T-helper 2 cell (primary cell): ENCODE measurements around the gene GPRC5A.
A peak's percentile ranks its signal among the peaks of the same experiment; 100 is the strongest.

Experiments used
- DNase-seq, 5 experiments: peaks; one replicate each; pipeline versions ENCODE4 v3.0.0 to v3.0.0-alpha.2; 2012 to 2022

GPRC5A gene

GRCh38 chr12:12887471-12887870 lies 3.9 kb upstream of the GPRC5A start:
- no peak for DNase-seq

GRCh38 chr12:12889701-12890100 lies 1.7 kb upstream of the GPRC5A start:
- DNase-seq, result no peak

DNA sequence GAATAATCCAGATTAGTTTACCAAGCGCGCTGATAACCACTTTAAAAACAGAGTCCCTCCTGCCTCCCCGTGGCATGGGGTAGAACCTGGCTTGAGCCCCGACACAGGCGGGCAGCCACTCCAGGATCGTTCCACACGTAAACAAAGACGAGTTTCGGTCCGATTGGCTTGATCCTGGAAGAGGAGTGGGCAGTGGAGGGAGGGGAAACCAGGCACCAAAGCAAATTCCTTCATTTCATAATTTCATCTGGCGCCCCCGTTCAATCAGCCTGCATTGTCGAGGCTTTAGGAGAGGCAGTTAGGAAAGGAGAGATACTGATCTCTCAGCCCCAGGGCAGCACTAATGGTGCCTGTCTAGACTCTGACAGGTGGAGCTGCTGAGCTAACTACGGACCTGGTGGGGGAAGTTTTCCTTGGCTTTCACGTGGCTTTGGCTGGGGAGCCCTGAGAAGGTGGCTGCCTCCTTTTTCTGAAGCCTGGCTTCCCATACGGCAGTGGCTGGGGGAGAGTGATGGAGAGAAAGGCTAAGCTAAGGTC lies 751 bp upstream of the GPRC5A start:
- peak in 1 of 5 experiments; percentile 14 for DNase-seq

- DNase-seq, result no peak
Measured at GRCh38 chr12:12891881-12892355, 556 bp downstream of the GPRC5A start.

GRCh38 chr12:12892681-12893141 lies 1.3 kb downstream of the GPRC5A start:
- no peak for DNase-seq

DNA sequence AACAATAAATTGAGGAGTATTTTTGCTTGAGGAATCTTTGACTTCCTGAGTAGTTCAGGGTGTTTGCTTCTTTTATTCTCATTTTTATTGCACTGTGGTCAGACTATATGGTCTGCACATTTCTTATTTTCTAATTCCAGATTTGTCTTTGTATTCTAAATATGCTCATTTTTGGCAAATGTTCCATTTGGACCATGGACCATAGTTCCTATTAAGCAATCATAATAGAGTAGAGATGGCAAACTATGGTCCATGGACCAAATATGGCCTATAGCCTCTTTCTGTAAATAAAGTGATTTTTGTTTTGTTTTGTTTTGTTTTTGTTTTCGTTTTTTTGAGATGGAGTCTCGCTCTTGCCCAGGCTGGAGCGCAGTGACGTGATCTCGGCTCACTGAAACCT lies 2.1 kb downstream of the GPRC5A start:
- no peak for DNase-seq

- DNase-seq, result no peak
Measured at GRCh38 chr12:12896260-12896659, 4.9 kb downstream of the GPRC5A start.

DNA sequence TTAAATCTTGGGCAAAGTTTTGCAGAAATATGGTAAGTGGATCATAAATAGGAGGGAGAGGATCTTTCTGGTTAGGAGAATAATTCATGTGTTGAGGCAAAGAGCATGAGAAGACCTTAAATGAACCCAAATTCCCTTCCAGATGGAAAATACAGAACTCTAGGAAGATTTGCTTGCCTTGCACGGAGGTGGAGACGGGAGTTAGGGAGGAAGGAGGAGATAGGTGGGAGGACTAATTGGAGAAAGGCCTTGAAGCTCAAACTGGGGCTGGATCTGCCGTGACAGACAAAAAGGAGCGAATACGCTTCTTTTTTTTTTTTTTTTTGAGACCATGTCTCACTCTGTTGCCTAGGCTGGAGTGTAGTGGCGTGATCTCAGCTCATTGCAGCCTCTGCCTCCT lies 5.9 kb downstream of the GPRC5A start:
- no peak for DNase-seq

DNA sequence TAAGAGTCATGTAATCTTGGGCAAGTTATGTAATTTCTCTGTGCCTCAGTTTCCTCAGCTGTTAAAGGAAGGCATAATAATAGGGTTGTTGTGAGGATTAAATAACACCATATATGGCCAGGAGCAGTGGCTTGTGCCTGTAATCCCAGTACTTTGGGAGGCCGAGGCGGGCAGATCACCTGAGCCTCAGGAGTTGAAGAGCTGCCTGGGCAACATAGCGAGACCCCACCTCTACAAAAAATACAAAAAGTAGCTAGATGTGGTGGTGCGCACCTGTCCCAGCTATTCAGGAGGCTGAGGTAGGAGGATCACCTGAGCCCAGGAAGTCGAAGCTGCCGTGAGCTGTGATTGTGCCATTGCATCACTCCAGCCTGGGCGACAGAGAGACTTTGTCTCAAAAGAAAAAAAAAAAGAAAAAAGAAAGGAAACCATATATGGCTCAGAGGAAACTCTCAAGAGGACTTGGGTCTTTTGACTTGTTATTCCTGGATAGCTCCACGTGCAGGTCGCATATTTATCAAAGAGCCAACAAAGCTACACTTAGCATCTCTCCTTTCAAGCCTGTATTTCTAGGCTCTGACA lies 6.9 kb downstream of the GPRC5A start:
- DNase-seq, result no peak

GRCh38 chr12:12898911-12899511 lies 7.6 kb downstream of the GPRC5A start:
- no peak for DNase-seq

GRCh38 chr12:12899530-12900380 lies 8.4 kb downstream of the GPRC5A start:
- peak in 2 of 5 experiments; percentile 8 to 61 for DNase-seq

DNA sequence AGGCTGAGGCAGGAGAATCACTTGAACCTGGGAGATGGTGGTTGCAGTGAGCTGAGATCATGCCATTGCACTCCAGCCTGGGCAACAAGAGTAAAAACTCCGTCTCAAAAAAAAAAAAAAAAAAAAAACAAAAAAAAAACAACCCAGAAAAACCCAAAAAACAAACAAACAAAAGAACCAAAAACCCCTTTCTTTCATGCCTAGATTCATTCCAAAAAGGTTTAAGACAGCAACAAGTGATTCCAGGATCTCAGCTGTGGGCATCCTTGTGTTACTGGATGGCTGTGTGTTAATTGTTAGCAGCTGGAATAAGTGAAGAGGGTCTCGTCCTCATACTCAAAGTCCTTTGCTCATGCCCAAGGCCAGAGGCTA lies 9.4 kb downstream of the GPRC5A start:
- no peak for DNase-seq

DNA sequence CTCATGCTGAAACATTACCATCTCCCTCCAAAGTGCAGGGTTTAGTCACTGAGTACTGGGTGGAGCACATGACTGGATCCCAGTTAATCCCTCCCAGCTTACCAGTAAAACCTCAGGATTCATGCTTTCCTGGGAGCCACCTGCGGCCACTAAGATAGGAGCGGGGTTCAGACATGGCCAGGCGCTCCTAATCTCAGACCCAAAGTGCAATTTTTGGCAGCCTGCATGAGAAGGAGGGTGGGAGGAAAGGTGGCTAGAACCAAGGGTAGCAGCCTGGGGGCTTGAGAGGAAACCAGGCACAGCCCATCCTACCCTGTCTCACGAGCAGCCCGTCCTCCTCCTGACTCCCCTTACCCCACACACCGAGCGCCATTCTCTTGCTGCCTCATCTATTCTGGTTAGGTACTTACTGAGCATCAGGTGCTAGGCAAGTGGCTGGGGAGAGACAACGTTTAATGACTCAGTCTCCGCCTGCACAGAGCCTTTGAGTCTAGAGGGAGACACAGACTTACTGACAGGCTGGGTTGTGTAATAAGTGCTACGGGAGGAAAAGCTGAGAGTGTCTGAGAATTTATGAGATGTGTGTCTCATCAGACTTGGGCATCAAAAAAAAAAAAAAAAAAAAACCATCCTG lies 9.9 kb downstream of the GPRC5A start:
- DNase-seq, result no peak

GRCh38 chr12:12902036-12902435 lies 10.7 kb downstream of the GPRC5A start:
- DNase-seq, result no peak

- no peak for DNase-seq
Measured at GRCh38 chr12:12903642-12904609, 12.6 kb downstream of the GPRC5A start.

DNA sequence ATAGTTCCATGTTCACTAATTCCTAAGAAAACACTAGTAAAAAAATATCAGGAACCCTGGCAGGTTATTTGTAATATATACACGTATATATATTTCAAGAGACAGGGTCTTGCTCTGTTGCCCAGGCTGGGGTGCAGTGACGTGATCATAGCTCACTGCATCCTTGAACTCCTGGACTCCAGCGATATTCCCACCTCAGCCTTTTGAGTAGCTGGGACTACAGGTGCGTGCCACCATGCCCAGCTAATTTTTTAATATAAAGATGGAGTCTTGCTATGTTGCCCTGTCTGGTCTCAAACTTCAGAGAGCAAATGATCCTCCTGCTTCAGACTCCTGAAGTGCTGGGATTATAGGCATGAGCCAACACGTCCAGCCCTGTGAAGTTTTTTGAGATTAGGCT lies 16.2 kb downstream of the GPRC5A start:
- no peak for DNase-seq

DNA sequence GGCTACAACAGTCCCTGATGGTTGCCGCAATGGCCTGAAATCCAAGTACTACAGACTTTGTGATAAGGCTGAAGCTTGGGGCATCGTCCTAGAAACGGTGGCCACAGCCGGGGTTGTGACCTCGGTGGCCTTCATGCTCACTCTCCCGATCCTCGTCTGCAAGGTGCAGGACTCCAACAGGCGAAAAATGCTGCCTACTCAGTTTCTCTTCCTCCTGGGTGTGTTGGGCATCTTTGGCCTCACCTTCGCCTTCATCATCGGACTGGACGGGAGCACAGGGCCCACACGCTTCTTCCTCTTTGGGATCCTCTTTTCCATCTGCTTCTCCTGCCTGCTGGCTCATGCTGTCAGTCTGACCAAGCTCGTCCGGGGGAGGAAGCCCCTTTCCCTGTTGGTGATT lies 16.9 kb downstream of the GPRC5A start:
- no peak for DNase-seq

GRCh38 chr12:12908711-12909110 lies 17.3 kb downstream of the GPRC5A start:
- no peak for DNase-seq

DNA sequence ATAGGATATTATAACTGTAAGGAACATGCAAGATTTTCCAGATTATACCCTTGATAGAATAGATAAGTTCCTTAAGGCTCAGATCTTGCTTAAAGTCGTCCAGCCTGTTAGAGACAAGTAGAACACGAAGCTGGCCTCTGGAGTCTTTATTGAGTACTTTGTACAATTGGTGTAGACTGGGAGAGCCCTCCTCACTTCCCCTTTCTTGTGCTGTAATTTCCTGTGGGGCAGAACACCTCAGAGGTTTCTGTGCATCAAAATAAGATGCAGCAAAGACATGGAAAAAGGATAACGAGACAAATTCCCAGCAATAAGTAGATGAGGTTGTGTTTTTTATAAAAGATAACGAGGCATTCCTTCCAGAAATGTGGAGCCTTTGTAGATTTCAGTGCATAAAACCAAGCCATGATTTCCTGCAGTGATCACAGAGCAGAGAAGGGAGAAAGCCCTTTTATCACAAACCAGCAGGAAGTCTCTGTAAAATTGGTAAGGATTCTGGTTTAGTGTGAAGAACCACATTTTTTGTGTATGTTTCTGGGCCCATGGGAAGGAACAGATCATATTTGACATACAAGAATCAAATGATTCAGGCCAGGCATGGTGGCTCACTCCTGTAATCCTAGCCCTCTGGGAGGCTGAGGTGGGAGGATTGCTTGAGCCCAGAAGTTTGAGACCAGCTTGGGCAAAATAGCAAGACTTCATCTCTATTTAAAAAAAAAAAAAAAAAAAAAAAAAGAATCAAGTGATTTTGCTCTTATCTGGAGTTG lies 18.0 kb downstream of the GPRC5A start:
- DNase-seq, result no peak

- DNase-seq, result no peak
Measured at GRCh38 chr12:12909995-12910420, 18.6 kb downstream of the GPRC5A start.

DNA sequence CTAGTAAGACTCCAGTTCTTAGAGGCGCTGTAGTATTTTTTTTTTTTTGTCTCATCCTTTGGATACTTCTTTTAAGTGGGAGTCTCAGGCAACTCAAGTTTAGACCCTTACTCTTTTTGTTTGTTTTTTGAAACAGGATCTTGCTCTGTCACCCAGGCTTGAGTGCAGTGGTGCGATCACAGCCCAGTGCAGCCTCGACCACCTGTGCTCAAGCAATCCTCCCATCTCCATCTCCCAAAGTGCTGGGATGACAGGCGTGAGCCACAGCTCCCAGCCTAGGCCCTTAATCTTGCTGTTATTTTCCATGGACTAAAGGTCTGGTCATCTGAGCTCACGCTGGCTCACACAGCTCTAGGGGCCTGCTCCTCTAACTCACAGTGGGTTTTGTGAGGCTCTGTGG lies 21.3 kb downstream of the GPRC5A start:
- DNase-seq, result no peak
